Mesendoderm (in vitro differentiated cells): ENCODE results near the gene HACD2.

ENCODE experiments used
- DNase-seq: peaks from one replicate; pipeline ENCODE4 v3.0.0; 2013
- H2AK5ac ChIP-seq: 2 replicates; pipeline ENCODE4 v1.6.1; 2013; ENCODE audit warnings: low read length, inconsistent platforms
- H2BK120ac ChIP-seq: 2 replicates; pipeline ENCODE4 v1.6.1; 2013; ENCODE audit warnings: low read depth, mild to moderate bottlenecking, low read length, moderate library complexity, mixed read lengths
- H2BK15ac ChIP-seq: replicated peaks from 2 replicates; pipeline ENCODE4 v1.6.1; 2013; ENCODE audit warnings: low read depth, mild to moderate bottlenecking, moderate library complexity
- H2BK5ac ChIP-seq: 2 replicates; pipeline ENCODE4 v1.6.1; 2013; ENCODE audit warnings: low read length, inconsistent platforms
- H3K18ac ChIP-seq: 2 replicates; pipeline ENCODE4 v1.6.1; 2013; ENCODE audit warnings: mild to moderate bottlenecking, low read length, mixed read lengths
- H3K23ac ChIP-seq: one replicate; pipeline ENCODE4 v1.6.1; 2013; ENCODE audit warnings: low read length
- H3K27ac ChIP-seq: 2 replicates; pipeline ENCODE4 v1.5.1; 2013; ENCODE audit warnings: low read depth, mild to moderate bottlenecking, inconsistent platforms, low read length, moderate library complexity
- H3K27me3 ChIP-seq: 2 replicates; pipeline ENCODE4 v1.6.1; 2013; ENCODE audit warnings: low read length, control low read depth, mild to moderate bottlenecking, inconsistent platforms; ENCODE audit not compliant: insufficient read depth, poor library complexity
- H3K36me3 ChIP-seq: 2 replicates; pipeline ENCODE4 v1.6.1; 2013; ENCODE audit warnings: low read length, inconsistent platforms; ENCODE audit not compliant: control insufficient read depth, insufficient read depth
- H3K4ac ChIP-seq: one replicate; pipeline ENCODE4 v1.6.1; 2013; ENCODE audit warnings: low read depth, mild to moderate bottlenecking, low read length, moderate library complexity
- H3K4me1 ChIP-seq: 2 replicates; pipeline ENCODE4 v1.6.1; 2013; ENCODE audit warnings: low read depth, low read length, inconsistent platforms; ENCODE audit not compliant: control insufficient read depth
- H3K4me2 ChIP-seq: 2 replicates; pipeline ENCODE4 v1.6.1; 2013; ENCODE audit warnings: low read length
- H3K4me3 ChIP-seq: 2 replicates; pipeline ENCODE4 v1.5.1; 2013; ENCODE audit warnings: mild to moderate bottlenecking, low read length
- H3K56ac ChIP-seq: one replicate; pipeline ENCODE4 v1.6.1; 2013; ENCODE audit warnings: low read length
- H3K79me1 ChIP-seq: 2 replicates; pipeline ENCODE4 v1.6.1; 2013; ENCODE audit warnings: low read length, inconsistent platforms
- H3K79me2 ChIP-seq: 2 replicates; pipeline ENCODE4 v1.6.1; 2013; ENCODE audit warnings: mild to moderate bottlenecking, low read length; ENCODE audit not compliant: control insufficient read depth, insufficient read depth
- H3K9ac ChIP-seq: 2 replicates; pipeline ENCODE4 v1.6.1; 2013; ENCODE audit warnings: low read length, inconsistent platforms
- H4K5ac ChIP-seq: one replicate; pipeline ENCODE4 v1.6.1; 2013; ENCODE audit warnings: low read length
- H4K8ac ChIP-seq: one replicate; pipeline ENCODE4 v1.6.1; 2013; ENCODE audit warnings: low read depth, mild to moderate bottlenecking, control low read depth, low read length, moderate library complexity
- WGBS: extraction: QIAGEN DNeasy Blood & Tissue Kit; methylation state at CpG from one replicate; pipeline ENCODE4 v1.1.7; 2013; ENCODE audit warnings: low lambda C conversion rate, missing lambda C conversion rate; ENCODE audit not compliant: insufficient coverage; ENCODE audit errors: extremely low coverage; 5-methylcytosine and 5-hydroxymethylcytosine counted together

The HACD2 gene

GRCh38 chr3:123587401-123587800, 2.5 kb upstream of the HACD2 start:
- Histone ChIP-seq H3K79me2 (peaks cover 4% of the 10 kb centered on the region), H3K4me1 (no peaks in the 10 kb centered on the region), H2BK5ac (no peak overlapping the region), H3K18ac (no peak overlapping the region), H3K23ac (no peak overlapping the region), H3K9ac (no peak overlapping the region), H3K4ac (no peak overlapping the region), H3K27me3 (no peaks in the 10 kb centered on the region), H4K5ac (no peak overlapping the region), H3K56ac (no peak overlapping the region), H3K79me1 (peaks cover 2% of the 10 kb centered on the region), H4K8ac (no peak overlapping the region), H3K27ac (peak overlapping the region; percentile 75), H3K4me2 (no peak overlapping the region), H3K36me3 (no peaks in the 10 kb centered on the region), H3K4me3 (no peak overlapping the region), H2BK120ac (no peak overlapping the region), H2AK5ac (no peak overlapping the region), H2BK15ac (no peak overlapping the region)
- no CpG with 5 or more reads among the region's 2 CpGs for WGBS
- DNase-seq = no peak

DNA sequence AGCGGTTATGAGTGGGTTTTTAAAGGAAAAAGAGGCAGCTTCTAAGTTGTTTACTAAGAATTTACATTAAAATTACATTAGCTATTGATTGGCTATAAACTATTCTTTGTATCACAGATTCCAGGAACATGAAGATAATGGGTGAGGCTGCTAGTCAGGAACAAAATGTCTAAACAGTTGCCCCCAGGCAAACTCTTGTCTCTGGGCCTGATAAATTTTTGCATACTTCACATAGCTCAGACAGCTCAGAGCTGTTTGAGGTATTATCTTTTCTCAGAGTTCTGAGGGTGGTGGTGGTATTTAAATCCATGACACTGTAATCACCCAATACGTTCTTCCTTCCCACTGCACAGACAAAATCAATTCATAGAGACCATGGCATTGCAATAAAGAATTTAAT, 2.1 kb upstream of the HACD2 start:
- peak; percentile 70 for DNase-seq
- H2AK5ac ChIP-seq = no peak overlapping the region
- no peak overlapping the region for H3K23ac ChIP-seq
- peak overlapping the region; percentile 75 for H3K27ac ChIP-seq
- H3K56ac ChIP-seq = no peak overlapping the region
- no peak overlapping the region for H4K5ac ChIP-seq
- no peak overlapping the region for H2BK120ac ChIP-seq
- no peak overlapping the region for H3K4ac ChIP-seq
- peaks cover 2% of the 10 kb centered on the region for H3K79me1 ChIP-seq
- no peak overlapping the region for H2BK15ac ChIP-seq
- H3K18ac ChIP-seq = no peak overlapping the region
- no peak overlapping the region for H3K4me3 ChIP-seq
- H4K8ac ChIP-seq = no peak overlapping the region
- no peaks in the 10 kb centered on the region for H3K4me1 ChIP-seq
- H3K27me3 ChIP-seq = no peaks in the 10 kb centered on the region
- no peak overlapping the region for H2BK5ac ChIP-seq
- H3K79me2 ChIP-seq = peaks cover 4% of the 10 kb centered on the region
- WGBS = no CpG with 5 or more reads among the region's 2 CpGs
- H3K9ac ChIP-seq = no peak overlapping the region
- no peak overlapping the region for H3K4me2 ChIP-seq
- H3K36me3 ChIP-seq = no peaks in the 10 kb centered on the region

- H3K18ac ChIP-seq = peak overlapping the region; percentile 21
- no peak overlapping the region for H2AK5ac ChIP-seq
- H3K36me3 ChIP-seq = no peaks in the 10 kb centered on the region
- WGBS = no CpG with 5 or more reads among the region's 10 CpGs
- H3K56ac ChIP-seq = peak overlapping the region; percentile 97
- peak overlapping the region; percentile 62 for H3K4me2 ChIP-seq
- peaks cover 4% of the 10 kb centered on the region for H3K79me2 ChIP-seq
- no peak overlapping the region for H3K23ac ChIP-seq
- H2BK120ac ChIP-seq = no peak overlapping the region
- H4K8ac ChIP-seq = peak overlapping the region; percentile 79
- H2BK15ac ChIP-seq = no peak overlapping the region
- peak overlapping the region; percentile 72 for H3K4me3 ChIP-seq
- no peaks in the 10 kb centered on the region for H3K27me3 ChIP-seq
- H4K5ac ChIP-seq = no peak overlapping the region
- H3K4me1 ChIP-seq = no peaks in the 10 kb centered on the region
- H3K9ac ChIP-seq = peak overlapping the region; percentile 91
- peaks cover 3% of the 10 kb centered on the region for H3K79me1 ChIP-seq
- H2BK5ac ChIP-seq = no peak overlapping the region
- peak overlapping the region; percentile 88 for H3K27ac ChIP-seq
- peak overlapping the region; percentile 20 for H3K4ac ChIP-seq
- DNase-seq = peak; percentile 93
Measured at GRCh38 chr3:123586131-123586530, 1.3 kb upstream of the HACD2 start.

DNA sequence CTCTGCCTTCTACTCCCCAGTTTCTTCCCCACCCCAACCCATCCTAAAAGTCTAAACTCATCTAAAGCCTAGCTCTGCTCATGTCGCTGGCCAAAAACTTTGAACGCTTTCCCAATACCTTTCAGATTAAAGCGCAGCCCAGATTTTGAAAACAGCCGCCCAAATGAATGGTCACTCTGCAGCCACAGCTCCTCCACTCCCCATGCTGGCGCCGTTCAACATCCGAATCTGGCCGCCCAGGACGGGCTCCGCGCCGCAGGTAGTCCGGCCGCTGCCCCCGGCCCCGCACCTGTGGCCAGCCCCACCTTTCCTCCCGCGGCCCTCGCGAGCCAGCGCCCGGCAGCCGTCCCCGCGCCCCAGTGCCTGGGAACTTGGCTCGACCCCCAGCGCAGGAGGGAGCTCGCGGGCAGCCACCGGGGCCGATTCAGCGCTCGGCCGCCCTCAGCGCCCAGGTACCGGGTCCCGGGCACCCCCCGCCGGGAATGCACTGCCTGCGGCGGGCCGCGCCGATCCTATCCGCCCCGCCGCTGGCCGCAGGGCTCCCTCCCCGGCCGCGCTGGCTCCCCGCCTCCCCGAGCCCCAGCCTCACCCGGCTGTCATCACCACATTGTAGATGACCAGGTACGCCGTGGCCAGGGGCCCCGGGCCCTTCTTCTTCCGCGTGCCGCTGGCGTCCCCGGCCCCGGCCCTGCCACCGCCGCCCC, 417 bp downstream of the HACD2 start:
- Histone ChIP-seq H2BK120ac (no peak overlapping the region), H4K8ac (no peak overlapping the region), H3K27me3 (no peaks in the 10 kb centered on the region), H4K5ac (no peak overlapping the region), H3K4ac (no peak overlapping the region), H3K4me2 (peak overlapping the region; percentile 52), H3K4me3 (peak overlapping the region; percentile 75), H2BK15ac (no peak overlapping the region), H2AK5ac (no peak overlapping the region), H3K18ac (peak overlapping the region; percentile 82), H3K79me1 (peaks cover 1% of the 10 kb centered on the region), H3K27ac (peak overlapping the region; percentile 90), H3K9ac (peak overlapping the region; percentile 84), H3K23ac (no peak overlapping the region), H3K79me2 (peaks cover 4% of the 10 kb centered on the region), H3K36me3 (no peaks in the 10 kb centered on the region), H3K4me1 (no peaks in the 10 kb centered on the region), H2BK5ac (no peak overlapping the region), H3K56ac (peak overlapping the region; percentile 92)
- DNase-seq = no peak
- WGBS = no CpG with 5 or more reads among the region's 65 CpGs

GRCh38 chr3:123583561-123583960, 1.3 kb downstream of the HACD2 start:
- no peak for DNase-seq
- Histone ChIP-seq H2AK5ac (no peak overlapping the region), H3K79me1 (peaks cover 1% of the 10 kb centered on the region), H3K56ac (no peak overlapping the region), H3K27me3 (no peaks in the 10 kb centered on the region), H3K4ac (no peak overlapping the region), H3K27ac (no peak overlapping the region), H4K5ac (no peak overlapping the region), H2BK120ac (no peak overlapping the region), H3K4me3 (no peak overlapping the region), H4K8ac (no peak overlapping the region), H3K9ac (no peak overlapping the region), H2BK5ac (no peak overlapping the region), H3K23ac (no peak overlapping the region), H3K4me1 (no peaks in the 10 kb centered on the region), H3K36me3 (no peaks in the 10 kb centered on the region), H3K18ac (no peak overlapping the region), H3K79me2 (peaks cover 4% of the 10 kb centered on the region), H2BK15ac (no peak overlapping the region), H3K4me2 (no peak overlapping the region)
- no CpG with 5 or more reads among the region's 3 CpGs for WGBS

GRCh38 chr3:123582315-123582714, 2.5 kb downstream of the HACD2 start:
- Histone ChIP-seq H3K4me2 (no peak overlapping the region), H3K23ac (no peak overlapping the region), H2BK5ac (no peak overlapping the region), H3K79me2 (peaks cover 4% of the 10 kb centered on the region), H4K8ac (no peak overlapping the region), H3K4me3 (no peak overlapping the region), H3K4me1 (no peaks in the 10 kb centered on the region), H3K79me1 (peaks cover 1% of the 10 kb centered on the region), H4K5ac (no peak overlapping the region), H3K56ac (no peak overlapping the region), H3K27ac (no peak overlapping the region), H2BK120ac (no peak overlapping the region), H3K27me3 (no peaks in the 10 kb centered on the region), H2BK15ac (no peak overlapping the region), H3K18ac (no peak overlapping the region), H3K9ac (no peak overlapping the region), H3K36me3 (no peaks in the 10 kb centered on the region), H3K4ac (no peak overlapping the region), H2AK5ac (no peak overlapping the region)
- WGBS = no CpG with 5 or more reads among the region's 3 CpGs
- DNase-seq = no peak
